DOHH2 (cell line): ENCODE measurements around the gene ERP27.
A peak's percentile ranks its signal among the peaks of the same experiment; 100 is the strongest.

Experiments
- H3F3A ChIP-seq: fragments of 200-600 bp; sonication (generic), shearing (Covaris generic); 2 replicates; pipeline ENCODE4 v1.6.0; 2016; ENCODE audit warnings: antibody characterized with exemption, mild to moderate bottlenecking; ENCODE audit not compliant: control insufficient read depth, insufficient read depth
- H3K27ac ChIP-seq: fragments of 200-600 bp; sonication (generic); 2 replicates; pipeline ENCODE4 v1.5.1; 2014; ENCODE audit warnings: low read depth, mild to moderate bottlenecking, low read length, moderate library complexity
- H3K27me3 ChIP-seq: fragments of 200-600 bp; sonication (generic); 2 replicates; pipeline ENCODE4 v1.6.1; 2014; ENCODE audit warnings: mild to moderate bottlenecking, low read length, mixed read lengths; ENCODE audit not compliant: control insufficient read depth
- H3K36me3 ChIP-seq: fragments of 200-600 bp; sonication (generic); 2 replicates; pipeline ENCODE4 v1.6.1; 2014; ENCODE audit warnings: mild to moderate bottlenecking, low read length, moderate library complexity, mixed read lengths; ENCODE audit not compliant: control insufficient read depth
- H3K4me1 ChIP-seq: fragments of 200-600 bp; sonication (generic); 2 replicates; pipeline ENCODE4 v1.6.1; 2014; ENCODE audit warnings: mild to moderate bottlenecking, low read length, mixed read lengths; ENCODE audit not compliant: control insufficient read depth
- H3K4me2 ChIP-seq: fragments of 200-600 bp; sonication (generic); 2 replicates; pipeline ENCODE4 v1.6.0; 2014; ENCODE audit warnings: mild to moderate bottlenecking, low read length, moderate library complexity
- H3K4me3 ChIP-seq: fragments of 200-600 bp; sonication (generic); 2 replicates; pipeline ENCODE4 v1.5.1; 2014; ENCODE audit warnings: mild to moderate bottlenecking, low read length, mixed read lengths
- H3K79me2 ChIP-seq: fragments of 200-600 bp; sonication (generic); 2 replicates; pipeline ENCODE4 v1.6.1; 2014; ENCODE audit warnings: mild to moderate bottlenecking, low read length, mixed read lengths; ENCODE audit not compliant: control insufficient read depth
- H3K9me2 ChIP-seq: fragments of 200-600 bp; sonication (generic); replicated peaks from 2 replicates; pipeline ENCODE4 v1.6.1; 2014; ENCODE audit warnings: mild to moderate bottlenecking, low read length, mixed read lengths; ENCODE audit not compliant: control insufficient read depth
- H3K9me3 ChIP-seq: fragments of 200-600 bp; sonication (generic); 2 replicates; pipeline ENCODE4 v1.6.1; 2014; ENCODE audit warnings: antibody characterized with exemption, low read length, mixed read lengths; ENCODE audit not compliant: control insufficient read depth, insufficient read depth
- H4K20me1 ChIP-seq: fragments of 200-600 bp; sonication (generic); 2 replicates; pipeline ENCODE4 v1.6.0; 2014; ENCODE audit warnings: low read depth, mild to moderate bottlenecking, antibody characterized with exemption, low read length, moderate library complexity; ENCODE audit not compliant: control insufficient read depth, insufficient read depth
- EZH2phosphoT487 ChIP-seq: fragments of 200-600 bp; sonication (generic); IDR thresholded peaks from 2 replicates; pipeline ENCODE4 v1.6.1; 2017; ENCODE audit warnings: borderline replicate concordance, mild to moderate bottlenecking, antibody characterized with exemption, low read length, moderate library complexity, mixed read lengths
- TF ChIP-seq, protein P1 (sequence below): fragments of 200-600 bp; sonication (generic); IDR thresholded peaks from one replicate; pipeline ENCODE4 v1.5.1; 2014; ENCODE audit warnings: antibody characterized with exemption, mild to moderate bottlenecking, low read depth, low read length; ENCODE audit not compliant: poor library complexity, severe bottlenecking

ERP27 gene

DNA sequence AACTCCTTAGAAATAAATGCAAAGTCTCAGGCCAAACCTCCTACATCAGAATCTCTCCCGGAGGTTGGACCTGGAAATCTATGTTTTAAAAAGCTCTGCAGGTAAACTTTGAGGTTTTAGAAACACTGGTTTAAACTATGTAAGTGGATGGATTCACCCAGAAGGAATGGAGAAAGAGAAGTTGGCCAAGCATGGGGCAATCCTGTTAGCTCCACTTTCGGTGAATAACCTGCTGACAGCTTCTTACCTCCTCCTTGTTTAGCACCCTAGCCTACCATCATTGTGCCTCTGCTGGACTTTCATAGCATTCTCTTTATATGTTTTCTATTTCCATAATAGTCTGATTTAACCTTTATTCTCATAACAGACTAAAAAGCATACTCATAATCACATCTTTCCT is 26.1 kb upstream of the ERP27 start:
- H3K27me3 ChIP-seq = no peaks in the 10 kb centered on the region
- peaks cover 24% of the 10 kb centered on the region for H3K36me3 ChIP-seq
- peaks cover 32% of the 10 kb centered on the region for H3F3A ChIP-seq
- no peaks in the 10 kb centered on the region for H3K9me2 ChIP-seq
- H3K9me3 ChIP-seq = no peaks in the 10 kb centered on the region
- H3K4me1 ChIP-seq = peaks cover 44% of the 10 kb centered on the region
- no peaks in the 10 kb centered on the region for H4K20me1 ChIP-seq
- TF ChIP-seq, protein P1, sequence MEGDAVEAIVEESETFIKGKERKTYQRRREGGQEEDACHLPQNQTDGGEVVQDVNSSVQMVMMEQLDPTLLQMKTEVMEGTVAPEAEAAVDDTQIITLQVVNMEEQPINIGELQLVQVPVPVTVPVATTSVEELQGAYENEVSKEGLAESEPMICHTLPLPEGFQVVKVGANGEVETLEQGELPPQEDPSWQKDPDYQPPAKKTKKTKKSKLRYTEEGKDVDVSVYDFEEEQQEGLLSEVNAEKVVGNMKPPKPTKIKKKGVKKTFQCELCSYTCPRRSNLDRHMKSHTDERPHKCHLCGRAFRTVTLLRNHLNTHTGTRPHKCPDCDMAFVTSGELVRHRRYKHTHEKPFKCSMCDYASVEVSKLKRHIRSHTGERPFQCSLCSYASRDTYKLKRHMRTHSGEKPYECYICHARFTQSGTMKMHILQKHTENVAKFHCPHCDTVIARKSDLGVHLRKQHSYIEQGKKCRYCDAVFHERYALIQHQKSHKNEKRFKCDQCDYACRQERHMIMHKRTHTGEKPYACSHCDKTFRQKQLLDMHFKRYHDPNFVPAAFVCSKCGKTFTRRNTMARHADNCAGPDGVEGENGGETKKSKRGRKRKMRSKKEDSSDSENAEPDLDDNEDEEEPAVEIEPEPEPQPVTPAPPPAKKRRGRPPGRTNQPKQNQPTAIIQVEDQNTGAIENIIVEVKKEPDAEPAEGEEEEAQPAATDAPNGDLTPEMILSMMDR = no peak
- no peak for TF ChIP-seq EZH2phosphoT487
- H3K4me2 ChIP-seq = no peak overlapping the region
- peaks cover 24% of the 10 kb centered on the region for H3K79me2 ChIP-seq
- no peak overlapping the region for H3K27ac ChIP-seq
- H3K4me3 ChIP-seq = no peak overlapping the region

DNA sequence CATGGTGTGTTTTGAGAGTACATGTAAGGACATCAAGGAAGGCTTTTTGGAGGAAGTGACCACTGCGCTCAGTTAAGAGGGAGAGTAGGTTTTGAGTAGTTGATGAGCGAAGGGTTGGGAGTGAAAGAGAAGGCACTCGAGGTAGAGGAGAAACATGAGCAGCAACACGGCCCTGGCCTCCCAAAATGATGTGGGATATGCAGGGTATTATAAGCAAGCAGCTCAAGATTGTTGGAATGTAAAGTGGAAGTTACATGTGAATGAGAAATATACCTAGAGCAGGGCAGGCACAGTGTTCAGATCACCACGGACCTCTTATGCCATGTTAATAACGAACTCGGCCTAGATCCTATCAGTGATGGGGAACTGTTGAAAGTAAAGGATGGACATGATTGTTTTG is 25.2 kb upstream of the ERP27 start:
- TF ChIP-seq EZH2phosphoT487 = no peak
- TF ChIP-seq, protein P1 = no peak
- H3K4me2 ChIP-seq = peak overlapping the region; percentile 98
- H3K27ac ChIP-seq = peak overlapping the region; percentile 98

DNA sequence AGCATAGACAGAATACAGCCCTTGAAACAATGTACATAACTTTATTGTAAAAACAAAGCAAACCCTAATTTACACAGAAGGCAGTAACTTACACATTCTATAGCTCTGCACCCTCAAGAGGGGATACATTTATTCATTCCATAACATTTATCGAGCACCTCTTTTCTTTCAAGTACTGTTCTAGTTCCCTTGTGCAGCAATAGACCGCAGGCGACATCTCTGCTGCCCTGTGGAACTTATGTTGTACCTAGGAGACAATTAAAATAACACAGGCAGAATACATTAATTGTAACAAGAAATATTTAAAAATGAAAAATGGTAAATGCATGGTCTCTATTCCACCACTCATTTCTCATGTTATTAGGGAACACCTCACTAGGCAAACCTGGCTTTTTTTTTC is 24.5 kb upstream of the ERP27 start:
- H3K4me2 ChIP-seq = peak overlapping the region; percentile 98
- peaks cover 41% of the 10 kb centered on the region for H3F3A ChIP-seq
- peaks cover 40% of the 10 kb centered on the region for H3K79me2 ChIP-seq

More for the DNA sequence above, 25.2 kb upstream of the ERP27 start:
- Histone ChIP-seq H3K36me3 (peaks cover 33% of the 10 kb centered on the region), H3K9me3 (no peaks in the 10 kb centered on the region), H4K20me1 (no peaks in the 10 kb centered on the region; the same call in 1 of the 2 replicates), H3K9me2 (no peaks in the 10 kb centered on the region), H3K4me3 (peak overlapping the region; percentile 90), H3F3A (peaks cover 33% of the 10 kb centered on the region), H3K4me1 (peaks cover 53% of the 10 kb centered on the region), H3K27me3 (no peaks in the 10 kb centered on the region), H3K79me2 (peaks cover 32% of the 10 kb centered on the region)

More for the DNA sequence above, 24.5 kb upstream of the ERP27 start:
- Histone ChIP-seq H3K9me2 (no peaks in the 10 kb centered on the region), H3K36me3 (peaks cover 40% of the 10 kb centered on the region), H3K4me1 (peaks cover 60% of the 10 kb centered on the region), H4K20me1 (peaks cover 3% of the 10 kb centered on the region; the same call in 1 of the 2 replicates), H3K27ac (peak overlapping the region; percentile 98), H3K27me3 (no peaks in the 10 kb centered on the region), H3K9me3 (no peaks in the 10 kb centered on the region), H3K4me3 (peak overlapping the region; percentile 90)
- no peak for TF ChIP-seq EZH2phosphoT487
- TF ChIP-seq, protein P1 = no peak
